Thymus (tissue), 14 donors: ENCODE results near the gene USH2A. TPM values are rescaled to one million over a fixed set of nuclear protein-coding genes. Genes with fewer than 3 reads are reported as not detected.
A peak's percentile ranks its signal among the peaks of the same experiment; 100 is the strongest.

ENCODE experiments used
- DNase-seq, 9 donors: peaks; one replicate each; pipeline ENCODE4 v3.0.0-alpha.2; 2013; ENCODE audit warnings: low spot score in 9 of 9, low read depth in 6 of 9, missing footprints in 1 of 9
- H3K27ac ChIP-seq, 2 donors: one replicate each; pipeline ENCODE4 v1.5.1; 2013; ENCODE audit warnings: control low read depth in 1 of 2, low read depth in 1 of 2, low read length in 1 of 2, mild to moderate bottlenecking in 1 of 2, moderate library complexity in 1 of 2
- H3K27me3 ChIP-seq, 2 donors: one replicate each; pipeline ENCODE4 v1.5.1; 2013; ENCODE audit warnings: low read length in 1 of 2; ENCODE audit not compliant: control insufficient read depth in 2 of 2, insufficient read depth in 1 of 2
- H3K36me3 ChIP-seq, 2 donors: one replicate each; pipeline ENCODE4 v1.5.1; 2013; ENCODE audit warnings: low read length in 1 of 2, mild to moderate bottlenecking in 1 of 2, moderate library complexity in 1 of 2; ENCODE audit not compliant: control insufficient read depth in 2 of 2, insufficient read depth in 2 of 2
- H3K4me1 ChIP-seq, 2 donors: one replicate each; pipeline ENCODE4 v1.5.1; 2013; ENCODE audit warnings: low read length in 2 of 2; ENCODE audit not compliant: control insufficient read depth in 2 of 2, insufficient read depth in 2 of 2
- H3K4me3 ChIP-seq, 2 donors: one replicate each; pipeline ENCODE4 v1.5.1; 2013; ENCODE audit warnings: low read length in 2 of 2, control low read depth in 1 of 2, mild to moderate bottlenecking in 1 of 2
- H3K9me3 ChIP-seq, 2 donors: one replicate each; pipeline ENCODE4 v1.5.1; 2013; ENCODE audit warnings: low read length in 1 of 2, mild to moderate bottlenecking in 1 of 2; ENCODE audit not compliant: control insufficient read depth in 2 of 2, insufficient read depth in 1 of 2
- WGBS: extraction: QIAGEN DNeasy Blood & Tissue Kit; methylation state at CpG from one replicate; pipeline ENCODE4 v1.1.7; 2013; 5-methylcytosine and 5-hydroxymethylcytosine counted together
- long read RNA-seq, 10 donors: transcript quantifications; one replicate each; lab custom pipeline, GENCODE V29; 2026
- polyA plus RNA-seq: library from polyadenylated mRNA; stranded (reverse); fragments of 200-250 nt; gene quantifications from one replicate; pipeline ENCODE4 v1.2.3, GENCODE V29; 2013
- total RNA-seq: library from RNA; stranded (reverse); fragments of 120-200 nt; gene quantifications from one replicate; pipeline ENCODE4 v1.2.4, GENCODE V29; 2013
- donor health status: healthy.

USH2A gene
- total RNA-seq (0.09 TPM), polyA plus RNA-seq (0.14 TPM)
- long read RNA-seq, donor 1, result 0 reads
- long read RNA-seq, donor 2, result 0 reads
- long read RNA-seq, donor 3, result 0 reads
- long read RNA-seq, donor 4, result 0 reads
- long read RNA-seq, donor 5, result 0 reads
- long read RNA-seq, donor 6, result 0 reads
- long read RNA-seq, donor 7, result 0 reads
- long read RNA-seq, donor 8, result 0 reads
- long read RNA-seq, donor 9, result 0 reads
- long read RNA-seq, donor 10, result 0 reads

DNA sequence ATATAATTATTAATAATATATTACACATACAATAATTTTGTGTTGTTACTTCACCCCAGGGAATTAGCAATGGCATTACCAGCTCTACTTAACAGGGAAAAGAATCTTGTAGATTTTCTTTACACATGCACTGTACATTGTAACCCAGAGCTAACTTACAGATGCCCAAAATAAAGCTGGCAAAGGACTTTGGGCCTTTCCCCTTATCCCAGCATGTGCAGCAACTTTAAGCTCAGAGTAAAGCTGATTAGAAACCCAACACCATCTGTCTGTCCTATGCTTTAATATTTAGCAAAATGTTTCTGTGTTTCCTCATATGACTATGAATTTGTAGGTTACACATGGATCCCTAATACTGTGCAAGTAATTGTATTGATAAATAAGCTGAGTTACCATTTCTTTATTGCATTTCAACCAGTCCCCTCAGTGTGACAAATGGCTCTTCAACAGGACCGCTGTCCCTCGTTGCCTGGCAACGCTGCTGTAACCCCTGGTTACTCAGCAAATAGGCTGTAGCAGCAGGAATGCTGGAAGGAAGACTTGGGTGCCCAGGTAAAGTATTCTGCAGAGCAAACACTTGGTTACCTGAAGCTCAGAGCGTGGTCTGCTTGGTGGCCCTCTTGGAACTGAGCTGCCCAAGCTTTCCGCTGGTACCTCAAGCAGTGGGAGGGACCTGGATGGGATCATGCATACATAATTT is at the start of gene USH2A:
USH2A (minus strand) TSS at position 628 of the 700 bp plus-strand sequence. CDS start 1,112 bp downstream, outside the sequence.
- DNase-seq, result no peak

DNA sequence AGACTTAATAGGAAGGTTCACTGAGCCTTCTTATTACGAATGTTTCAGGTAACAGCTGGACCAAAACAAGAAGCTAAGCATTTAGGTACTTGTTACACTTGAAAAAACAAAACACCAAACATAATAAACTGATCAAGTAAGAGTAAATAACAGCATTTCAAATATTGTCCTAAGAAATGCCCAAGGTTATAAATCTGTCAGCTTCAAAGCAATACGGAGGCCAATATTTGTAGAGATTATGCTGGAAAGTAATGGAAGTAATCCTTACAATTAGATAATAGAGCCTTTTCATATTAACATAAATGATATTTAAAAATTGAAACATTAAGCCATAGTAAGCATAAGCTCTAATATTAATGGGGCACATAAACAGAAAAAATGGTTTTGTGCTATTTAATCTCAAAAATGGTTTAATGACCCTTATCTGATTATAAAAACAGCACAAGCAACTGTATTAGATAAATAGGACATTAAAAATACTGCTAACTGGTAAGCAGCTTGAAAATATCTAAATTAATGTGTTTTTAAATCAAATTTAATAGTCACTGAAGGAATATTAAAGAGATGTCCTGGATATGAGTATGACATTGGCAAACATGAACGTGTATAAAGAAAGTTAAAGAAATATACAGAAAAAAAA is 43.0 kb upstream of the USH2A start:
- no peak for DNase-seq
- Histone ChIP-seq H3K4me3 (no peak overlapping the region), H3K27ac (no peak overlapping the region), H3K9me3 (no peaks in the 10 kb centered on the region), H3K36me3 (no peaks in the 10 kb centered on the region), H3K4me1 (no peaks in the 10 kb centered on the region), H3K27me3 (no peaks in the 10 kb centered on the region)
- 87% methylated on average over 3 of the region's 3 CpGs for WGBS

More for the DNA sequence above, at the start of gene USH2A:
- no peaks in the 10 kb centered on the region for H3K27me3 ChIP-seq
- WGBS, result 76% methylated on average over 5 of the region's 5 CpGs
- H3K4me1 ChIP-seq, result no peaks in the 10 kb centered on the region
- H3K27ac ChIP-seq, result no peak within 1 kb of the TSS
- no peaks in the 10 kb centered on the region for H3K36me3 ChIP-seq
- no peaks in the 10 kb centered on the region for H3K9me3 ChIP-seq
- H3K4me3 ChIP-seq, result no peak within 1 kb of the TSS

- Histone ChIP-seq H3K9me3 (no peaks in the 10 kb centered on the region), H3K4me1 (no peaks in the 10 kb centered on the region), H3K27me3 (no peaks in the 10 kb centered on the region), H3K4me3 (no peak overlapping the region), H3K27ac (no peak overlapping the region), H3K36me3 (no peaks in the 10 kb centered on the region)
- DNase-seq, result no peak
- 91% methylated on average over 1 of the region's 1 CpG for WGBS
Measured at GRCh38 chr1:216464489-216464888, 41.2 kb upstream of the USH2A start.

DNA sequence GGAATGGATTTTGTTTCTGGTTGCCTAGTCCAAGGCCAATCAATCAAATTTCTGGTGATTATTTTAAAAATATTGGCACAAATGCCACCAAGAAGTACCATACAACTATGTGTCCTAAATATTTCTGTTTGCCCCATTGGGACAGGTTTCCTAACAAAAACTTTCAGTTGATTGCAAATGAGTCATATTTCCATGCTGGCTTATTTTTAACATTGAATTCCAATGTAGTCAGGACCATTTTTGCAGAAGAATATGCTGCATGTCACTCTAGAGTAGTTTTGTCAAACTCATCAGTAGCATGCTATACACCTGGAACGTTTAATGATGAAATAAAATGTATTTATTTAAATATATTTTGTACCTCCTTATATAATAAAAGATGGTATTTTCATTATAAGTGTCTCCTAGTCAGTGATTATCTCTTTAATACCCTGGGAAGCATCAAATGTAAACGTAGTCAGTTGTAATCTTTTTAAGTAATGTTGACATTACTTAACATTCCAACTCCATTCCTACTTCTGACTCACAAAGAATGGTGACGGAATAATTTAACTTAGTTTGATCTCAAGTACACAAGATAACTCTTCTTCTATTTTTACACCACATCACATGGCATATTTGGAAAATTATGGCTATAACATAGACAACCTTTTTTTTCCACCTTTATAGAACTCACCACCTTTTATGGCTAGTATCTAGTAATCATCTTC is 39.0 kb upstream of the USH2A start:
- no peak overlapping the region for H3K27ac ChIP-seq
- no peaks in the 10 kb centered on the region for H3K4me1 ChIP-seq
- WGBS, result 82% methylated on average over 3 of the region's 3 CpGs
- no peaks in the 10 kb centered on the region for H3K36me3 ChIP-seq
- no peaks in the 10 kb centered on the region for H3K27me3 ChIP-seq
- no peak for DNase-seq
- H3K4me3 ChIP-seq, result no peak overlapping the region
- H3K9me3 ChIP-seq, result no peaks in the 10 kb centered on the region

DNA sequence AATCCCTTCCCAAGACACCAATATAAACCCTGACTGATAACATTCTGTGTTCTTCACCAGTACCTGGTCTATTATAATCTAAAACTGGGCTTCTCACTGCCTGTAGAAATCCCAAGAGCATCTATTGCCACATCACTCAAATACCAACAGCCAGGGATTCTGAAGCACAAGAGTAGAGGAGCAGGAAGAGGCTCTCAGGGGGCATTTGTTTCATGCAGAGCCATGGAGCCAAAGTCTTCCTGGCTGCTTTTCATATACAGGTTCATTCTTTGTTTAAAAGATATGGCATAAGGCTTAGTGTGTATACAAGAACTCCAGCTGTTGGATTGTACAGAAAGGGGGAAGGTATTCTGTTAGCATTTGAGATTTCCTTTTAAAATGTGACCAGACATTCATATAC is 38.2 kb upstream of the USH2A start:
- Histone ChIP-seq H3K9me3 (no peaks in the 10 kb centered on the region), H3K27ac (no peak overlapping the region)
- DNase-seq, result no peak

DNA sequence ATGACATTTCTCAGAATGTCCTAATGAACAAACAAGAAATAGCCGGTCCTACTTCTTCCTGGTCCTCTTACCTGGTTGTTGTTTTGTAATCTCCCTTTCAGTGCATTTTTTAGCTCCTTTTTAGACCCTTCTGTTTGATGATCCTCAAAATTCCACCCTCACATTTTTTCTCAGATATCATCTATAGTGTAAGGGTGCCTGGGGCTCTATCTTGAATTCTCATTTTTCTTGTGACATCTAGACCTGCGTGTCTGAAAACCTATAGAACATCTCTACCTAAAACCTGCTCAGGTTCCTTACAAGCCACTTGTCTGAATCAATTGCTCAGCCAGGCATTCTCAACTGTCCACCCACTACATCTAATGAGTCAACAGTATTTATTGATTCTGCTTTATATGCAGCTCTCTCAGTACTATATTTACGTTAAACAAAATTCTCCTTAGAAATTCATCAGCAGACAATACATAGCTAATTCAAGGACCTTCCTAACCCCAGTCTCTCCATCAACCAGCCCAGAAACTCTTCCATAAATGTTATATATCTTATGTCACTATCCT is 36.5 kb upstream of the USH2A start:
- Histone ChIP-seq H3K9me3 (no peaks in the 10 kb centered on the region), H3K36me3 (no peaks in the 10 kb centered on the region), H3K4me3 (no peak overlapping the region), H3K27me3 (no peaks in the 10 kb centered on the region), H3K27ac (no peak overlapping the region), H3K4me1 (no peaks in the 10 kb centered on the region)
- no peak for DNase-seq
- 94% methylated on average over 3 of the region's 3 CpGs for WGBS

More for the DNA sequence above, 38.2 kb upstream of the USH2A start:
- Histone ChIP-seq H3K4me3 (no peak overlapping the region), H3K36me3 (no peaks in the 10 kb centered on the region), H3K4me1 (no peaks in the 10 kb centered on the region), H3K27me3 (no peaks in the 10 kb centered on the region)

GRCh38 chr1:216458812-216459211 is 35.6 kb upstream of the USH2A start:
- Histone ChIP-seq H3K27me3 (no peaks in the 10 kb centered on the region), H3K4me1 (no peaks in the 10 kb centered on the region), H3K36me3 (no peaks in the 10 kb centered on the region), H3K27ac (no peak overlapping the region), H3K4me3 (no peak overlapping the region), H3K9me3 (no peaks in the 10 kb centered on the region)
- DNase-seq, result peak in 1 of 9 donors; percentile 6

DNA sequence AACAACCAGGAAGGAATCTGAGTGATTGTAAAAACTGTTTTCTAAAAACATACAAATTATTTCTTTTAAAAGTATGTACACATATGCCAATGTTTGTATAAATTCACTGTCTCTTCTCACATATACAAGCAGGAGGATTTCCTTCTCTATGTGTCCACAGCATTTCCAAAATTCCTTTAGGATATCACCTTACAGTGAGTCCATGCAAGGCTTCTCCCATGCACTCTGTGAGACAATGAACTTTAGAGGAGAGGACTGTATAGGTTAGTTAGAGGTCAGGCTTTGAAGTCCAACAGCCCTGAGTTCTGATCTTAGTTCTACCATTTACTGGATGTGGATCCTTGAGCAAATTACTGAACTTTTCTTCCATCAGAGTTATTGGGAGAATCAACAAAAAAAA is 34.1 kb upstream of the USH2A start:
- no peaks in the 10 kb centered on the region for H3K27me3 ChIP-seq
- H3K27ac ChIP-seq, result no peak overlapping the region
- DNase-seq, result no peak
- H3K36me3 ChIP-seq, result no peaks in the 10 kb centered on the region
- no peaks in the 10 kb centered on the region for H3K4me1 ChIP-seq
- no peak overlapping the region for H3K4me3 ChIP-seq
- no peaks in the 10 kb centered on the region for H3K9me3 ChIP-seq

DNA sequence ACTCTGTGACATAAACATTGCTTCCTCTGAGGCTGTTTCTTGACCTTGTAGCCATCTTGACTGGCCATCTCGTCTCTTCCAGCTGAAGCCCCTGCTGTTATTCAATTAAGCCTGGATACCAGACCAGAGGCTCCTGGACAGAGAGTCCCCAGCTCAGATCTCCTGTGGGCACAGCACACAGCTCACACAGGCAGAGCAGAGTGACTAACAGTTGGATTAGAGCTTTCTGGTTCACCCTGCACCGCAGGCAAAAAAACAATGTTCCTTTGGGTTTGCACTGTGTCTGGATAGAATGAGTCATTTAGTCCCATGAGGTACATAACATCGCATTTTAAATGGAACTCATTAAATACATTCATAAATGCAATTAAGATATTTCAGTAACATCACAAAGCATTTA is 33.4 kb upstream of the USH2A start:
- Histone ChIP-seq H3K4me3 (no peak overlapping the region), H3K27ac (no peak overlapping the region), H3K27me3 (no peaks in the 10 kb centered on the region), H3K36me3 (no peaks in the 10 kb centered on the region), H3K9me3 (no peaks in the 10 kb centered on the region), H3K4me1 (no peaks in the 10 kb centered on the region)
- DNase-seq, result no peak
- WGBS, result 83% methylated on average over 3 of the region's 3 CpGs
